ENCODE measurements around the gene GALNT11.

The GALNT11 gene

GRCh38 chr7:152103066-152103465 is 77.6 kb downstream of the GALNT11 start:
- Histone ChIP-seq H3K36me3 (ENCODE audit: control insufficient read depth, insufficient read depth, low read length) (no peaks in the 10 kb centered on the region; the same call in 1 of the 2 replicates), H3K27me3 (replicated peaks; ENCODE audit: control insufficient read depth, insufficient read depth, low read length) (no peaks in the 10 kb centered on the region), H3K4me3 (replicated peaks; ENCODE audit: low read depth, low read length) (no peak overlapping the region)
- TF ChIP-seq, protein P1, sequence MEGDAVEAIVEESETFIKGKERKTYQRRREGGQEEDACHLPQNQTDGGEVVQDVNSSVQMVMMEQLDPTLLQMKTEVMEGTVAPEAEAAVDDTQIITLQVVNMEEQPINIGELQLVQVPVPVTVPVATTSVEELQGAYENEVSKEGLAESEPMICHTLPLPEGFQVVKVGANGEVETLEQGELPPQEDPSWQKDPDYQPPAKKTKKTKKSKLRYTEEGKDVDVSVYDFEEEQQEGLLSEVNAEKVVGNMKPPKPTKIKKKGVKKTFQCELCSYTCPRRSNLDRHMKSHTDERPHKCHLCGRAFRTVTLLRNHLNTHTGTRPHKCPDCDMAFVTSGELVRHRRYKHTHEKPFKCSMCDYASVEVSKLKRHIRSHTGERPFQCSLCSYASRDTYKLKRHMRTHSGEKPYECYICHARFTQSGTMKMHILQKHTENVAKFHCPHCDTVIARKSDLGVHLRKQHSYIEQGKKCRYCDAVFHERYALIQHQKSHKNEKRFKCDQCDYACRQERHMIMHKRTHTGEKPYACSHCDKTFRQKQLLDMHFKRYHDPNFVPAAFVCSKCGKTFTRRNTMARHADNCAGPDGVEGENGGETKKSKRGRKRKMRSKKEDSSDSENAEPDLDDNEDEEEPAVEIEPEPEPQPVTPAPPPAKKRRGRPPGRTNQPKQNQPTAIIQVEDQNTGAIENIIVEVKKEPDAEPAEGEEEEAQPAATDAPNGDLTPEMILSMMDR (IDR thresholded peaks at IDR 0.05; ENCODE audit: insufficient read depth, low read length, poor library complexity, severe bottlenecking), result no peak
- no peak for DNase-seq (ENCODE audit: extremely low read depth, insufficient read length)

- no peaks in the 10 kb centered on the region; the same call in 1 of the 2 replicates for H3K36me3 ChIP-seq (ENCODE audit: control insufficient read depth, insufficient read depth, low read length)
- no peak overlapping the region for H3K4me3 ChIP-seq (replicated peaks; ENCODE audit: low read depth, low read length)
- H3K27me3 ChIP-seq (replicated peaks; ENCODE audit: control insufficient read depth, insufficient read depth, low read length), result no peaks in the 10 kb centered on the region
- no peak for DNase-seq (ENCODE audit: extremely low read depth, insufficient read length)
- TF ChIP-seq, protein P1 (IDR thresholded peaks at IDR 0.05; ENCODE audit: insufficient read depth, low read length, poor library complexity, severe bottlenecking), result no peak
Measured at GRCh38 chr7:152103691-152104090, 78.2 kb downstream of the GALNT11 start.

GRCh38 chr7:152105205-152105604 is 79.7 kb downstream of the GALNT11 start:
- no peaks in the 10 kb centered on the region; the same call in 1 of the 2 replicates for H3K36me3 ChIP-seq (ENCODE audit: control insufficient read depth, insufficient read depth, low read length)

DNA sequence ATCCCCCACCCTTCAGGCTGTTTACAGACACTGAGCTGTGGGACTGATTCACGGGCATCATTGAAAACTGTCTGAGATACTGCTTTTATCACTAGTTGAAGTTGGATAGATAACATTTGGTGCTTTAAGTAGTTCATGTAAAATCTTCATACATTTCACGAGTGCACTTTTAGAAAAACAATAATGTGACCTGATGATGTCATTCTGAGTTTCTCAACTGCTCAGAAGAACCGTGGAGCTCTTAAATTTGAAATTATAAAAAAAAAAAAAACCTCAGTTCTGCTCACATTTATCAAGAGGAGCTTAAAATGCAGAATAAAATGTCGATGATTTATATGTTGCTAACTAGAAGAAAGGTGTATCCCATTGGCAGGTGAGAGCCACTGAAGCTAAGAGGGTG is 81.5 kb downstream of the GALNT11 start:
- H3K4me3 ChIP-seq (replicated peaks; ENCODE audit: low read depth, low read length), result no peak overlapping the region

More at GRCh38 chr7:152105205-152105604, 79.7 kb downstream of the GALNT11 start:
- TF ChIP-seq, protein P1 (IDR thresholded peaks at IDR 0.05; ENCODE audit: insufficient read depth, low read length, poor library complexity, severe bottlenecking), result no peak
- DNase-seq (ENCODE audit: extremely low read depth, insufficient read length), result no peak
- H3K4me3 ChIP-seq (replicated peaks; ENCODE audit: low read depth, low read length), result no peak overlapping the region
- H3K27me3 ChIP-seq (replicated peaks; ENCODE audit: control insufficient read depth, insufficient read depth, low read length), result no peaks in the 10 kb centered on the region

GRCh38 chr7:152107945-152108344 is 82.5 kb downstream of the GALNT11 start:
- Histone ChIP-seq H3K36me3 (ENCODE audit: control insufficient read depth, insufficient read depth, low read length) (no peaks in the 10 kb centered on the region; the same call in 1 of the 2 replicates), H3K4me3 (replicated peaks; ENCODE audit: low read depth, low read length) (no peak overlapping the region), H3K27me3 (replicated peaks; ENCODE audit: control insufficient read depth, insufficient read depth, low read length) (no peaks in the 10 kb centered on the region)
- TF ChIP-seq, protein P1 (IDR thresholded peaks at IDR 0.05; ENCODE audit: insufficient read depth, low read length, poor library complexity, severe bottlenecking), result no peak
- DNase-seq (ENCODE audit: extremely low read depth, insufficient read length), result no peak

More for the DNA sequence above, 81.5 kb downstream of the GALNT11 start:
- Histone ChIP-seq H3K36me3 (ENCODE audit: control insufficient read depth, insufficient read depth, low read length) (no peaks in the 10 kb centered on the region; the same call in 1 of the 2 replicates), H3K27me3 (replicated peaks; ENCODE audit: control insufficient read depth, insufficient read depth, low read length) (no peaks in the 10 kb centered on the region)
- DNase-seq (ENCODE audit: extremely low read depth, insufficient read length), result no peak
- TF ChIP-seq, protein P1 (IDR thresholded peaks at IDR 0.05; ENCODE audit: insufficient read depth, low read length, poor library complexity, severe bottlenecking), result no peak

- DNase-seq (ENCODE audit: extremely low read depth, insufficient read length), result no peak
- TF ChIP-seq, protein P1 (IDR thresholded peaks at IDR 0.05; ENCODE audit: insufficient read depth, low read length, poor library complexity, severe bottlenecking), result no peak
- H3K36me3 ChIP-seq (ENCODE audit: control insufficient read depth, insufficient read depth, low read length), result no peaks in the 10 kb centered on the region; the same call in 1 of the 2 replicates
- no peaks in the 10 kb centered on the region for H3K27me3 ChIP-seq (replicated peaks; ENCODE audit: control insufficient read depth, insufficient read depth, low read length)
- no peak overlapping the region for H3K4me3 ChIP-seq (replicated peaks; ENCODE audit: low read depth, low read length)
Measured at GRCh38 chr7:152108359-152108758, 82.9 kb downstream of the GALNT11 start.

Measured in GM06990 (cell line).